Effector memory CD8-positive, alpha-beta T cell (primary cell): ENCODE data around the gene STAT4.

Source experiments
- ATAC-seq: fragments of 150-1000 bp; cut with Tn5 transposase; replicated peaks from 2 replicates; pipeline ENCODE4 v1.10.0; 2021; ENCODE audit warnings: mild to moderate bottlenecking, moderate library complexity
- DNase-seq, 3 experiments: peaks; one replicate each; pipeline ENCODE4 v3.0.0; 2021
- H3K27ac Mint-ChIP-seq, 2 donors: one replicate each; pipeline ENCODE4 v1.8.0; 2022; ENCODE audit warnings: mild to moderate bottlenecking in 2 of 2, mixed read lengths in 2 of 2, moderate library complexity in 2 of 2
- H3K27me3 Mint-ChIP-seq, 2 donors: one replicate each; pipeline ENCODE4 v1.8.0; 2022; ENCODE audit warnings: mixed read lengths in 2 of 2
- H3K36me3 Mint-ChIP-seq: one replicate; pipeline ENCODE4 v1.8.0; 2022; ENCODE audit warnings: mild to moderate bottlenecking, moderate library complexity, mixed read lengths; ENCODE audit not compliant: insufficient read depth
- H3K4me1 Mint-ChIP-seq, 2 donors: one replicate each; pipeline ENCODE4 v1.8.0; 2022; ENCODE audit warnings: low read depth in 2 of 2, mixed read lengths in 2 of 2
- H3K4me3 Mint-ChIP-seq, 2 donors: one replicate each; pipeline ENCODE4 v1.8.0; 2022; ENCODE audit warnings: mild to moderate bottlenecking in 2 of 2, mixed read lengths in 2 of 2, moderate library complexity in 2 of 2
- H3K9me3 Mint-ChIP-seq, 2 donors: one replicate each; pipeline ENCODE4 v1.8.0; 2022; ENCODE audit warnings: mixed read lengths in 2 of 2

STAT4 gene

DNA sequence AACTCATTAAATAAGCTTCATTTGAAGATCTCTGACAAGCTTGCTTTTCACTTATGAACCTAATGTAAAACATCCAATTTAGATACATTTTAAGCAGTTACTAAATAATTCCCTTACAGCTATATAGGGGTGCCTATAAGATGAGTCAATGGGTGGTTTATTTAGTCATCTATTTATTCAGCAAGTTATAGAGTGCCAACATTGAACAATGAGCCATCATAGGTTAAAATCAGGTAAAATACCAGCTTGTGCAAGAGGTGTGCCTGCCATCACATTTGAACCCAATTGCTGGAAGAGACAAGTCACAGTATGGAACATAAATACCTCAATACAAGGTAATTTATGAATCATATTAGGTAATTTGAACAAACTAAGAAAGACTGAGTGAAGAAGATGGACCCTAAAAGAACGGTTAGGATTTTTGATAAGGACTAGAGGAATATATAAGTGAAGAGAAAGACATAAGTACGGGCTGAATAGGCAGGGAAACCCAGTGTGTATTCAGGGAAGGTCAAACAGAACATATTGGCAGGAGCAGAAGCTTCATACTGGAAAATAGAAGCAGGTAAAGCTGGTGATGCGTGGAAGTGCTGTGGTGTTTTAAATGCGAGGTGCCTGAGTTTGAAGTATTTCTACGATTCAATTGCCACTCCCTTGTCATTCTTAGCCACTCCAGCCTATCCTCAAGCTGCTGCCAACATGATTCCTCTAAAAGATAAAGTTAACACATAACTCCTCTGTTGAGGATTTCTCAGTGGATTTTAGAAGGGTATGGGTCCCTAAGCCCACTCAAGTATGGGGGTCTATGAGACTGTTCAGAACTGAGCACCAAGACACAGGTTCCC lies 18.9 kb upstream of the STAT4 start:
- Mint-ChIP-seq H3K27me3 (peaks cover 0 to 8% of the 10 kb centered on the region in 2 donors), H3K4me1 (peaks cover 6 to 8% of the 10 kb centered on the region in 2 donors), H3K27ac (no peak overlapping the region), H3K36me3 (no peaks in the 10 kb centered on the region), H3K9me3 (no peaks in the 10 kb centered on the region), H3K4me3 (no peak overlapping the region)
- DNase-seq (no peak), ATAC-seq (no peak)

GRCh38 chr2:191167766-191168165 lies 17.0 kb upstream of the STAT4 start:
- Mint-ChIP-seq H3K27ac (peak overlapping the region in 1 of 2 donors; percentile 15), H3K4me1 (peaks cover 6 to 8% of the 10 kb centered on the region in 2 donors), H3K27me3 (peaks cover 0 to 8% of the 10 kb centered on the region in 2 donors), H3K9me3 (no peaks in the 10 kb centered on the region), H3K36me3 (no peaks in the 10 kb centered on the region), H3K4me3 (no peak overlapping the region)
- ATAC-seq: no peak
- DNase-seq: no peak

GRCh38 chr2:191166756-191167445 lies 16.1 kb upstream of the STAT4 start:
- Mint-ChIP-seq H3K9me3 (no peaks in the 10 kb centered on the region), H3K27me3 (peaks cover 0 to 8% of the 10 kb centered on the region in 2 donors), H3K4me1 (peaks cover 6 to 8% of the 10 kb centered on the region in 2 donors), H3K36me3 (no peaks in the 10 kb centered on the region), H3K4me3 (no peak overlapping the region), H3K27ac (peak overlapping the region in 1 of 2 donors; percentile 15)
- no peak for DNase-seq
- ATAC-seq: no peak

DNA sequence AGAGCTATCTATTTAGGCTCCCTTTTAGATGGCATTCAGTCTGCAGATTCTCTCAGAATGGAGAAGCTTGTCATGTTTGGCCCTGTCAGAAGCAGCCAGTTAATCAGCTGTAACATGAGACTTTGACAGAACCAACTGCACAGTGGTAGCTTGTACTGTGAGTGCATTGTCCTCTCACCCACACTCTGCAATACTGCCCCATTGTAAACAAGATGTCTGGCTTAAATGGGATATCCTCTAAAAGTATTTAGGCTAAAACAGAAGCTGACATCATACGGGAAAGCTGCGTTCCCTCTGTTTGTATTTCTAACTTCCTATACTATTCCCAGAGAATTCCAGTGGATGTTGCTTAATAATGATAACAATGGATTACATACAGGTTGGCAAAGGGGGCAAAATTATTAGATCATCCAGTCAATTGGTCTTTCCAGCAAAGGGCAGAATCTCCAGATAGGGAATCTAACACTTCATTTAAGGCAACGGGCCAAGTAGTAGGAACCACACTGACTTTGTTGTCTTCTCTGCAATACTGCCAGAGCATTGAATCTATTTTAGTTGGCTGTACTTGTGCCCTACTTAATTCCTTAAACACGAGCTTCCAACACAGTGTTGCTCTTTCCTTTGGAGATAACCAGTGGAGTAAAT lies 15.4 kb upstream of the STAT4 start:
- Mint-ChIP-seq H3K27ac (no peak overlapping the region), H3K27me3 (peaks cover 0 to 8% of the 10 kb centered on the region in 2 donors), H3K36me3 (no peaks in the 10 kb centered on the region), H3K4me1 (peaks cover 6 to 8% of the 10 kb centered on the region in 2 donors), H3K9me3 (no peaks in the 10 kb centered on the region), H3K4me3 (no peak overlapping the region)
- DNase-seq: no peak
- ATAC-seq: no peak

- DNase-seq (peak in 1 of 3 experiments; percentile 46), ATAC-seq (peak; percentile 81)
- Mint-ChIP-seq H3K4me3 (no peak overlapping the region), H3K9me3 (no peaks in the 10 kb centered on the region), H3K27me3 (peaks cover 0 to 8% of the 10 kb centered on the region in 2 donors), H3K4me1 (peaks cover 6 to 7% of the 10 kb centered on the region in 2 donors), H3K36me3 (no peaks in the 10 kb centered on the region), H3K27ac (no peak overlapping the region)
These were observed 14.4 kb upstream of the STAT4 start for GRCh38 chr2:191165176-191165643.

DNA sequence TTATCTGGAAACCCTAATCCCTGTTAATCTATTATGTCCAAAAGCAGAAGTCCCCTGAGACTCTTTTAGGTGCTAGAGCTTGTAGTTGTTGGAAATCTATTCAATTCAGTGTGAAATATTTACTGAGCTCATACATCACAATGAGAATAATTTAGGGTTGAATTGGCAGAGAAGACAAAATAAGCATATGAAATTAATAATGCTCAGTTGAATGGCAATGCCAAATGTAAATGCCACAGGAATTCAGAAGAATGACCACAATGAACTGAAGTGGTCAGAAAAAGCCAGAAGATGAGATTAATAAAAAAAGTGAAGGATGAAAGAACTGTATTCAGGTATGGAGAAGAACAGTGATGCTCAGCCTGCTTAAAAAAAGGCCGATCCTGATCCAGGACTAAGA lies 8.0 kb upstream of the STAT4 start:
- Mint-ChIP-seq H3K27ac (peak overlapping the region in 1 of 2 donors; percentile 61), H3K36me3 (no peaks in the 10 kb centered on the region), H3K9me3 (no peaks in the 10 kb centered on the region), H3K4me3 (no peak overlapping the region), H3K4me1 (peaks cover 11 to 14% of the 10 kb centered on the region in 2 donors), H3K27me3 (no peaks in the 10 kb centered on the region)
- ATAC-seq (no peak), DNase-seq (no peak)

GRCh38 chr2:191158193-191158592 lies 7.4 kb upstream of the STAT4 start:
- H3K4me1 Mint-ChIP-seq: peaks cover 11 to 14% of the 10 kb centered on the region in 2 donors
- H3K27ac Mint-ChIP-seq: peak overlapping the region in 1 of 2 donors; percentile 61
- DNase-seq (no peak), ATAC-seq (no peak)
- no peaks in the 10 kb centered on the region for H3K36me3 Mint-ChIP-seq
- H3K4me3 Mint-ChIP-seq: no peak overlapping the region
- no peaks in the 10 kb centered on the region for H3K9me3 Mint-ChIP-seq
- no peaks in the 10 kb centered on the region for H3K27me3 Mint-ChIP-seq

DNA sequence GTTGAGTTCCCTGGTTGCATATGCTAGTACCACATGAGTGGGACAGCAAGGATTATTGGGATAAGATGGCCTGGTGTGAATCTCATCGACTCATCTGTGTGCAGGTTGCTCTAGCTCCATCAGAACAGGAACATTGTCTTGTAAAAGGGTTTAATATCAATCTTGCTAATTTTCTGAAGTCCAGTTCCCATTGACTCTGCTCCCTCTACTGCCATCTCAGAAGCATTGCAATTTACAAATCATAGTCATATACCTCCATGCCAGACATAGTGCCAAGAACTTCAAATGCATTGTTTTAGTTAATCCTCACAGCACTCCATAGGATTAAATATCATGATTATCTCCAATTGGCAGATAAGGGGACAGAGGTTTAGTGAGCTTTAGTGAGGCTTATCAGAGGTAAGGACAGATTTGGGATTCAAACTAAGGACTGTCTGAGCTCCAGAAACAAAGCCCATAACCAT lies 4.8 kb upstream of the STAT4 start:
- Mint-ChIP-seq H3K4me1 (peaks cover 30 to 36% of the 10 kb centered on the region in 2 donors), H3K4me3 (peak overlapping the region in 1 of 2 donors; percentile 9), H3K9me3 (no peaks in the 10 kb centered on the region), H3K36me3 (peaks cover 8% of the 10 kb centered on the region), H3K27ac (peak overlapping the region; percentile 12 to 65), H3K27me3 (no peaks in the 10 kb centered on the region)
- DNase-seq (no peak), ATAC-seq (peak; percentile 17)

- peak overlapping the region in 1 of 2 donors; percentile 97 for H3K27ac Mint-ChIP-seq
These were observed 2.9 kb upstream of the STAT4 start for GRCh38 chr2:191153716-191154115.

DNA sequence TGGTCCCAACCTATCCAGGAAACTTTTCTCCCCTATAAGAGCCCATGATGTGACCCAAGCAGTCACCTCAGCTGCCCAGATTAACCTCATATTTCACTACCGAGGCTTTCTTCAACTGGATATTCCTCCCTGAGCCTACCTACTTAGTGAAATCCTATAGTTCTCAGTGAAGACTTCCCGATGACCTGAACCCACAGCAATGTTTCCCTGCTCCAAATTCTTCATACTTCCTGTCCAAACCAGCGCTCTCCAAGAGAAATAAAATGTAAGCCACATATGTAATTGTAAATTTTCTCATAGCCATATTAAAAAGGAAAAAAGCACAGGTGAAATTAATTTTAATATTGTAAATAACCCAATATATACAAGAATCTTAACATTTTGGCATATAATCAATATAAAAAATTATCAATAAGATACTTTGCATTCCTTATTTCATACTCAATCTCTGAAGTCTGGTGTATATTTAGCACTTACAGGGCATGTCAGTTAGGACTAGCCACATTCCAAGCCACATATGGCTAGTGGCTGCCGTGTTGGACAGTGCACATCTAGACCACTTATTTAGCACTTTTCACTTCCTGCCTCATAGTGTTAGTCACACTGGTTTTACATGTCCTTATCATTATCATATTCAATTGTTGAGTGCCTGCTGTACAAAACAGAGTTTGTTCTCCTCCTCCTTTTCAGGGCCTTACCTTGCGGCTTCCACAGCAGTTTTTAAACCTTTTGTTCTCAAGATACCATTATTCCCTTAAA lies 1.9 kb upstream of the STAT4 start:
- H3K4me3 Mint-ChIP-seq: peak overlapping the region in 1 of 2 donors; percentile 80
- H3K27ac Mint-ChIP-seq: peak overlapping the region; percentile 97 to 99
- DNase-seq: peak in 2 of 3 experiments; percentile 24 to 29
- peaks cover 39 to 55% of the 10 kb centered on the region in 2 donors for H3K4me1 Mint-ChIP-seq
- peaks cover 38% of the 10 kb centered on the region for H3K36me3 Mint-ChIP-seq
- H3K9me3 Mint-ChIP-seq: no peaks in the 10 kb centered on the region
- peak; percentile 20 for ATAC-seq
- no peaks in the 10 kb centered on the region for H3K27me3 Mint-ChIP-seq

More at GRCh38 chr2:191153716-191154115, 2.9 kb upstream of the STAT4 start:
- Mint-ChIP-seq H3K36me3 (peaks cover 27% of the 10 kb centered on the region), H3K9me3 (no peaks in the 10 kb centered on the region), H3K4me1 (peaks cover 31 to 48% of the 10 kb centered on the region in 2 donors), H3K4me3 (no peak overlapping the region), H3K27me3 (no peaks in the 10 kb centered on the region)
- ATAC-seq (no peak), DNase-seq (no peak)

GRCh38 chr2:191151331-191151730 lies 537 bp upstream of the STAT4 start:
- peaks cover 48 to 65% of the 10 kb centered on the region in 2 donors for H3K4me1 Mint-ChIP-seq
- peak overlapping the region; percentile 80 to 92 for H3K4me3 Mint-ChIP-seq
- H3K27me3 Mint-ChIP-seq: no peaks in the 10 kb centered on the region
- ATAC-seq: peak; percentile 2
- H3K9me3 Mint-ChIP-seq: no peaks in the 10 kb centered on the region
- H3K36me3 Mint-ChIP-seq: peaks cover 51% of the 10 kb centered on the region
- peak overlapping the region; percentile 97 to 99 for H3K27ac Mint-ChIP-seq
- DNase-seq: no peak

DNA sequence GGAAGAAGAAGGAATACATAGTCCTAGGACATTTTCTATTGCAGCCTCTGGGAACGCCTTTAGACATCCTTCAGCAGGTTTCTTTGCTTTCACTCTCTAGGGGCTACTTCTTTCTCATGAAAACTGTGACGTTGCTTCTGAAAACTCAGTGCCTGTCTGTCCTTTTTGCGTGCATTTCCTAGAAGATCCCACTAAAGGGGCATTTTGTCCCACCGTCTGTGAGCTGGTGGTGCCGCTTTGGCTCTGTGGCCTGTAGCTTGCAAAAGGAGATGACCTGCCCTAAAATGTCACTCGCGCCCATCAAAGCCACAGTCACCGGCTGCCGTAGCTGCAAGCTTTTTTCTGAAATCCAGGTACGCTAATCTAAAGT lies 579 bp downstream of the STAT4 start:
- H3K36me3 Mint-ChIP-seq: peaks cover 62% of the 10 kb centered on the region
- ATAC-seq: peak; percentile 6
- no peaks in the 10 kb centered on the region for H3K9me3 Mint-ChIP-seq
- peaks cover 49 to 65% of the 10 kb centered on the region in 2 donors for H3K4me1 Mint-ChIP-seq
- peak overlapping the region; percentile 80 to 92 for H3K4me3 Mint-ChIP-seq
- no peaks in the 10 kb centered on the region for H3K27me3 Mint-ChIP-seq
- peak overlapping the region; percentile 97 to 99 for H3K27ac Mint-ChIP-seq
- peak in 1 of 3 experiments; percentile 50 for DNase-seq
